ENCODE results near the gene DTX4.

The DTX4 gene

DNA sequence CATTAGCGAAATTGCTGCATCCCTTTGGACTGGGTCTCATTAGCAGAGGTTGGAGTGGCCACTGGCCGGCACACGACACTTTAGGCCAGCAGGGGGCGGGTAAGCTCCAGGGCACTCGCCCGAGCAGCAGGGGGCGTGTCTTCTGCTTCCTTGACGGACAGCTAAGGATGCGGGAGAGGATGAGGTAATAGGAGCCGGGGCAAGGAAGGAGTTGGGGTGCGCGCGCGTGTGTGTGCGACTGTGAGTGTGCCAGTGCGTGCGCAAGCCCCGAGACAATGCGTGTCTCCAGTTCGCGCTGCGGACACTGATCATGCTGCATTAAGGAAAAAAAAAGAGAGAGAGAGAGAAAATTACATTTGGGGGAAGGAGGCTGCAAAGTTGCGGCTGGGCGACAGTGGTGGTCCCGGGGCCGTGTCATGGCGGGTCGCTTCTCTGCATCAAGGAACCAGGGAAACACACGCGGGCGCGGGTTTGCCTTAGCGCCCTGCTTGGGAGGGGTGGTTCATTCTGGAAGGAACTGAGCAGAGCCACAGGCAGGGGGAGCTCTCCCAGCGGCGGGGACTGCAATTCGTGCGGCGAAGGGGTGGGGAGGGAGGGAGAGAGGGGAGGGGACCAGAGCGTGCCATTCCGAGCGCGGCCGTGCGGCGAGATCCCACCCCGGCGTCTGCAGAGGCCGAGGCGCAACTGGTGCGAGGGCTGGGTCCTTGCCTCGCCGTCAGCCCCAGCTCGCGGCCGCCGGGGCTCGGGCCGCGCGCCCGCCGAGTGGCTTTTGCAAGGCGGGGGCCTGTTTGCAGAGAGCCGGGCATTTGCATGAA, at the start of gene DTX4 (continued):
- TF ChIP-seq, protein P1, sequence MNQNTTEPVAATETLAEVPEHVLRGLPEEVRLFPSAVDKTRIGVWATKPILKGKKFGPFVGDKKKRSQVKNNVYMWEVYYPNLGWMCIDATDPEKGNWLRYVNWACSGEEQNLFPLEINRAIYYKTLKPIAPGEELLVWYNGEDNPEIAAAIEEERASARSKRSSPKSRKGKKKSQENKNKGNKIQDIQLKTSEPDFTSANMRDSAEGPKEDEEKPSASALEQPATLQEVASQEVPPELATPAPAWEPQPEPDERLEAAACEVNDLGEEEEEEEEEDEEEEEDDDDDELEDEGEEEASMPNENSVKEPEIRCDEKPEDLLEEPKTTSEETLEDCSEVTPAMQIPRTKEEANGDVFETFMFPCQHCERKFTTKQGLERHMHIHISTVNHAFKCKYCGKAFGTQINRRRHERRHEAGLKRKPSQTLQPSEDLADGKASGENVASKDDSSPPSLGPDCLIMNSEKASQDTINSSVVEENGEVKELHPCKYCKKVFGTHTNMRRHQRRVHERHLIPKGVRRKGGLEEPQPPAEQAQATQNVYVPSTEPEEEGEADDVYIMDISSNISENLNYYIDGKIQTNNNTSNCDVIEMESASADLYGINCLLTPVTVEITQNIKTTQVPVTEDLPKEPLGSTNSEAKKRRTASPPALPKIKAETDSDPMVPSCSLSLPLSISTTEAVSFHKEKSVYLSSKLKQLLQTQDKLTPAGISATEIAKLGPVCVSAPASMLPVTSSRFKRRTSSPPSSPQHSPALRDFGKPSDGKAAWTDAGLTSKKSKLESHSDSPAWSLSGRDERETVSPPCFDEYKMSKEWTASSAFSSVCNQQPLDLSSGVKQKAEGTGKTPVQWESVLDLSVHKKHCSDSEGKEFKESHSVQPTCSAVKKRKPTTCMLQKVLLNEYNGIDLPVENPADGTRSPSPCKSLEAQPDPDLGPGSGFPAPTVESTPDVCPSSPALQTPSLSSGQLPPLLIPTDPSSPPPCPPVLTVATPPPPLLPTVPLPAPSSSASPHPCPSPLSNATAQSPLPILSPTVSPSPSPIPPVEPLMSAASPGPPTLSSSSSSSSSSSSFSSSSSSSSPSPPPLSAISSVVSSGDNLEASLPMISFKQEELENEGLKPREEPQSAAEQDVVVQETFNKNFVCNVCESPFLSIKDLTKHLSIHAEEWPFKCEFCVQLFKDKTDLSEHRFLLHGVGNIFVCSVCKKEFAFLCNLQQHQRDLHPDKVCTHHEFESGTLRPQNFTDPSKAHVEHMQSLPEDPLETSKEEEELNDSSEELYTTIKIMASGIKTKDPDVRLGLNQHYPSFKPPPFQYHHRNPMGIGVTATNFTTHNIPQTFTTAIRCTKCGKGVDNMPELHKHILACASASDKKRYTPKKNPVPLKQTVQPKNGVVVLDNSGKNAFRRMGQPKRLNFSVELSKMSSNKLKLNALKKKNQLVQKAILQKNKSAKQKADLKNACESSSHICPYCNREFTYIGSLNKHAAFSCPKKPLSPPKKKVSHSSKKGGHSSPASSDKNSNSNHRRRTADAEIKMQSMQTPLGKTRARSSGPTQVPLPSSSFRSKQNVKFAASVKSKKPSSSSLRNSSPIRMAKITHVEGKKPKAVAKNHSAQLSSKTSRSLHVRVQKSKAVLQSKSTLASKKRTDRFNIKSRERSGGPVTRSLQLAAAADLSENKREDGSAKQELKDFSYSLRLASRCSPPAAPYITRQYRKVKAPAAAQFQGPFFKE (tag by site-specific recombination; IDR thresholded peaks at IDR 0.05; ENCODE audit: borderline replicate concordance): no peak
- TF ChIP-seq, protein P2, sequence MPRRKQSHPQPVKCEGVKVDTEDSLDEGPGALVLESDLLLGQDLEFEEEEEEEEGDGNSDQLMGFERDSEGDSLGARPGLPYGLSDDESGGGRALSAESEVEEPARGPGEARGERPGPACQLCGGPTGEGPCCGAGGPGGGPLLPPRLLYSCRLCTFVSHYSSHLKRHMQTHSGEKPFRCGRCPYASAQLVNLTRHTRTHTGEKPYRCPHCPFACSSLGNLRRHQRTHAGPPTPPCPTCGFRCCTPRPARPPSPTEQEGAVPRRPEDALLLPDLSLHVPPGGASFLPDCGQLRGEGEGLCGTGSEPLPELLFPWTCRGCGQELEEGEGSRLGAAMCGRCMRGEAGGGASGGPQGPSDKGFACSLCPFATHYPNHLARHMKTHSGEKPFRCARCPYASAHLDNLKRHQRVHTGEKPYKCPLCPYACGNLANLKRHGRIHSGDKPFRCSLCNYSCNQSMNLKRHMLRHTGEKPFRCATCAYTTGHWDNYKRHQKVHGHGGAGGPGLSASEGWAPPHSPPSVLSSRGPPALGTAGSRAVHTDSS (tag by site-specific recombination; IDR thresholded peaks at IDR 0.05): no peak
- TF ChIP-seq SP7 (tag by site-specific recombination; IDR thresholded peaks at IDR 0.05): peak; percentile 76
- TF ChIP-seq ZBTB11 (tag by site-specific recombination; conservative IDR thresholded peaks at IDR 0.05; ENCODE audit: low read depth): no peak; the same call in 1 of the 2 replicates
- peak; percentile 60 for TF ChIP-seq YY2 (tag by site-specific recombination; IDR thresholded peaks at IDR 0.05)
- TF ChIP-seq ZNF146 (tag by site-specific recombination; IDR thresholded peaks at IDR 0.05): no peak
- TF ChIP-seq ZEB2 (tag by site-specific recombination; IDR thresholded peaks at IDR 0.05): peak; percentile 69
- TF ChIP-seq HOXC10 (CRISPR knock-in tag; IDR thresholded peaks at IDR 0.05): no peak
- TF ChIP-seq TCF7L2 (IDR thresholded peaks at IDR 0.05; ENCODE audit: borderline replicate concordance, low read depth, low read length): no peak
- no peak for TF ChIP-seq ZNF530 (tag by site-specific recombination; IDR thresholded peaks at IDR 0.05; ENCODE audit: low read depth)
- no peak for TF ChIP-seq ZNF623 (tag by site-specific recombination; IDR thresholded peaks at IDR 0.05)
- no peak for TF ChIP-seq MEIS1 (CRISPR knock-in tag; IDR thresholded peaks at IDR 0.05; ENCODE audit: borderline replicate concordance)
- peak; percentile 63 for TF ChIP-seq GLIS1 (tag by site-specific recombination; IDR thresholded peaks at IDR 0.05)
- TF ChIP-seq ZNF776 (tag by site-specific recombination; IDR thresholded peaks at IDR 0.05; ENCODE audit: borderline replicate concordance): no peak
- TF ChIP-seq ZBTB48 (tag by site-specific recombination; IDR thresholded peaks at IDR 0.05): peak; percentile 70
- no peak for TF ChIP-seq ZSCAN18 (tag by site-specific recombination; IDR thresholded peaks at IDR 0.05)
- TF ChIP-seq ZNF10 (tag by site-specific recombination; IDR thresholded peaks at IDR 0.05): no peak
- no peak for TF ChIP-seq HOXD13 (CRISPR knock-in tag; IDR thresholded peaks at IDR 0.05; ENCODE audit: borderline replicate concordance)
- no peak for TF ChIP-seq ZNF19 (tag by site-specific recombination; IDR thresholded peaks at IDR 0.05; ENCODE audit: low read depth)
- TF ChIP-seq, protein P3, sequence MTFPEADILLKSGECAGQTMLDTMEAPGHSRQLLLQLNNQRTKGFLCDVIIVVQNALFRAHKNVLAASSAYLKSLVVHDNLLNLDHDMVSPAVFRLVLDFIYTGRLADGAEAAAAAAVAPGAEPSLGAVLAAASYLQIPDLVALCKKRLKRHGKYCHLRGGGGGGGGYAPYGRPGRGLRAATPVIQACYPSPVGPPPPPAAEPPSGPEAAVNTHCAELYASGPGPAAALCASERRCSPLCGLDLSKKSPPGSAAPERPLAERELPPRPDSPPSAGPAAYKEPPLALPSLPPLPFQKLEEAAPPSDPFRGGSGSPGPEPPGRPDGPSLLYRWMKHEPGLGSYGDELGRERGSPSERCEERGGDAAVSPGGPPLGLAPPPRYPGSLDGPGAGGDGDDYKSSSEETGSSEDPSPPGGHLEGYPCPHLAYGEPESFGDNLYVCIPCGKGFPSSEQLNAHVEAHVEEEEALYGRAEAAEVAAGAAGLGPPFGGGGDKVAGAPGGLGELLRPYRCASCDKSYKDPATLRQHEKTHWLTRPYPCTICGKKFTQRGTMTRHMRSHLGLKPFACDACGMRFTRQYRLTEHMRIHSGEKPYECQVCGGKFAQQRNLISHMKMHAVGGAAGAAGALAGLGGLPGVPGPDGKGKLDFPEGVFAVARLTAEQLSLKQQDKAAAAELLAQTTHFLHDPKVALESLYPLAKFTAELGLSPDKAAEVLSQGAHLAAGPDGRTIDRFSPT (tag by site-specific recombination; IDR thresholded peaks at IDR 0.05): no peak
- no peak for TF ChIP-seq ZNF561 (tag by site-specific recombination; IDR thresholded peaks at IDR 0.05; ENCODE audit: borderline replicate concordance)
- no peak for TF ChIP-seq ZNF184 (tag by site-specific recombination; IDR thresholded peaks at IDR 0.05)
- no peak for TF ChIP-seq ZNF560 (tag by site-specific recombination; IDR thresholded peaks at IDR 0.05; ENCODE audit: borderline replicate concordance)
- TF ChIP-seq IKZF3 (tag by site-specific recombination; IDR thresholded peaks at IDR 0.05): no peak; the same call in 1 of the 2 replicates
- no peak for TF ChIP-seq ZNF274 (IDR thresholded peaks at IDR 0.05; ENCODE audit: low read length)
- no peak for TF ChIP-seq ZNF274 (tag by site-specific recombination; IDR thresholded peaks at IDR 0.05; ENCODE audit: borderline replicate concordance)

Measured in HEK293 (cell line).